HG02885 (cell line): ENCODE results near the gene IGFBP3.

ENCODE experiments used
- ATAC-seq: cut with Tn5 transposase; IDR thresholded peaks from one replicate; pipeline ENCODE4 v1.9.1; 2021; ENCODE audit warnings: mild to moderate bottlenecking; ENCODE audit not compliant: unreplicated experiment, poor library complexity

IGFBP3 gene

GRCh38 chr7:45893996-45894664, 26.9 kb downstream of the IGFBP3 start:
- ATAC-seq = no peak

GRCh38 chr7:45893374-45893995, 27.6 kb downstream of the IGFBP3 start:
- no peak for ATAC-seq

GRCh38 chr7:45892407-45893035, 28.6 kb downstream of the IGFBP3 start:
- ATAC-seq = no peak

- ATAC-seq = no peak
These were observed 29.3 kb downstream of the IGFBP3 start for GRCh38 chr7:45891462-45892402.

GRCh38 chr7:45890902-45891461, 30.1 kb downstream of the IGFBP3 start:
- no peak for ATAC-seq

- no peak for ATAC-seq
These were observed 30.8 kb downstream of the IGFBP3 start for GRCh38 chr7:45890125-45890901.

- ATAC-seq = no peak
These were observed 31.6 kb downstream of the IGFBP3 start for GRCh38 chr7:45889367-45890067.

- no peak for ATAC-seq
These were observed 32.1 kb downstream of the IGFBP3 start for GRCh38 chr7:45888993-45889366.

GRCh38 chr7:45888185-45888992, 32.7 kb downstream of the IGFBP3 start, which contains the start of gene IGFBP1:
Gene IGFBP1, plus strand, starts transcription at chr7:45888488. Its CDS starts 165 bp downstream, at chr7:45888653.
- ATAC-seq = no peak

- ATAC-seq = no peak
These were observed 34.0 kb downstream of the IGFBP3 start for GRCh38 chr7:45886931-45887667.

- ATAC-seq = no peak
These were observed 35.7 kb downstream of the IGFBP3 start for GRCh38 chr7:45885264-45885882.

- no peak for ATAC-seq
These were observed 36.9 kb downstream of the IGFBP3 start for GRCh38 chr7:45884136-45884535.

GRCh38 chr7:45882465-45882810, 38.6 kb downstream of the IGFBP3 start:
- ATAC-seq = no peak

- ATAC-seq = no peak
These were observed 39.2 kb downstream of the IGFBP3 start for GRCh38 chr7:45881759-45882464.

GRCh38 chr7:45881280-45881758, 39.8 kb downstream of the IGFBP3 start:
- no peak for ATAC-seq

- ATAC-seq = no peak
These were observed 40.6 kb downstream of the IGFBP3 start for GRCh38 chr7:45880433-45880860.
